ENCODE results near the gene PRR18.

The PRR18 gene

GRCh38 chr6:166305562-166306117 is 2.6 kb downstream of the PRR18 start:
- DNase-seq = no peak

GRCh38 chr6:166304106-166304505 is 4.1 kb downstream of the PRR18 start:
- DNase-seq = no peak

DNA sequence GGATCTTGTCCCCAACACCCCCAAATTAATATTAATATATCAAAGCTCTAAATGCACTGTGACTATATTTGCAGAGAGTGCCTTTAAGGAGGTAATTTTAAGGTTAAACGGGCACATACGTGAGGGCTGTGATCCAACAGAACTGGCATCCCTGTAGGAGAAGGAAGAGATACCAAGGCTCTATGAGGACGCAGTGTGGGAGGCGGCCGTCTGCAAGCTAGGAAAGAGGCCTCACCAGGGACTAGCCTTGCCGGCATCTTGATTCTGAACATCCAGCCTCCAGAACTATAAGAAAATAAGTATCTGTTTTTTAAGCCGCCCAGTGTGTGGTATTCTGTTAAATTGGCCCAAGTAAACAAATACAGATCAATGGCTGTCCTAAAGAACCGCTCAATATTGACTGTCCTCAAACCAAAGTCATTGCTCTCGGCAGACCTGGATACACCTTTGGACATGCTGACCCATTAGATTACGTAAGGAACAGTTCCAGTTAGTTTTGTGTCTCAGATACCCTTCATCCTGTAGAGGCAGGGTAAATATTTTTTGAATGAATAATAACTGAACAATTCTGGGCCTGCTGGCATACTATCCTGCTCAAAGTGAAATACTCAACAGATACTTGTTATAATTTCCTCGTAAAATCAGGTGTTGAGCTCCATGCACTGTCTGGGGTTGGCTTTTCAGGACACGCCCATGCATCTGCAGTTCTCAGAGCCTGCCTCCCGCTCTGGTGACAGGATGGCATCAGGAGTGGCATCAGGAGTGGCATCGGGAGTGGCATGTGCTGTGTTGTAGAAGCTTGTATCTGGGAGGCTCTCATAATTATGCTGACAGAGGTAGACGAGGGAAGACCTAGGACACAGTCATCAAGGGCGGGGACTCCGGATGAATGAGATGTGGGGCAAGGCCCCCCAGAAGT is 6.3 kb downstream of the PRR18 start:
- no peak for DNase-seq

GRCh38 chr6:166300357-166300987 is 7.7 kb downstream of the PRR18 start:
- no peak for DNase-seq

DNA sequence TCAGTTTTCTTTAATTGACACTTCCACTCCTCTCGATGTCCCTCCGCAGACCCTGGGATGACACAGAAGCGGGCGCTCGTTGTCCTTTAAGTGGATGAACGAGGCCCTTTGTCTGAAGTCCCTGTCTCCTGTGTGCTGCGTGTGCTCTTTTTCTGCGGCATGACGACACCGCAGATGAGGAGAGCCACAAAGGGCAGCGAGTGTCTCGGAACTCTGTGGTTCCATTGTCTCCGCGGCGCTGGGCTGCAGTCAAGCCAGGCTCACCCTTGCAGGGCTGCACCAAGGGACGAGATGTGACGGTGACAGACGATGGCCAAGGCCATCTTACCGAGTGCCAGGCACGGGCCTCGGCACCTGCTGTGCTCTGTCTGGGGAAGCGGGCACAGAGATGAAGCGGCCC is 10.6 kb downstream of the PRR18 start:
- no peak for DNase-seq

DNA sequence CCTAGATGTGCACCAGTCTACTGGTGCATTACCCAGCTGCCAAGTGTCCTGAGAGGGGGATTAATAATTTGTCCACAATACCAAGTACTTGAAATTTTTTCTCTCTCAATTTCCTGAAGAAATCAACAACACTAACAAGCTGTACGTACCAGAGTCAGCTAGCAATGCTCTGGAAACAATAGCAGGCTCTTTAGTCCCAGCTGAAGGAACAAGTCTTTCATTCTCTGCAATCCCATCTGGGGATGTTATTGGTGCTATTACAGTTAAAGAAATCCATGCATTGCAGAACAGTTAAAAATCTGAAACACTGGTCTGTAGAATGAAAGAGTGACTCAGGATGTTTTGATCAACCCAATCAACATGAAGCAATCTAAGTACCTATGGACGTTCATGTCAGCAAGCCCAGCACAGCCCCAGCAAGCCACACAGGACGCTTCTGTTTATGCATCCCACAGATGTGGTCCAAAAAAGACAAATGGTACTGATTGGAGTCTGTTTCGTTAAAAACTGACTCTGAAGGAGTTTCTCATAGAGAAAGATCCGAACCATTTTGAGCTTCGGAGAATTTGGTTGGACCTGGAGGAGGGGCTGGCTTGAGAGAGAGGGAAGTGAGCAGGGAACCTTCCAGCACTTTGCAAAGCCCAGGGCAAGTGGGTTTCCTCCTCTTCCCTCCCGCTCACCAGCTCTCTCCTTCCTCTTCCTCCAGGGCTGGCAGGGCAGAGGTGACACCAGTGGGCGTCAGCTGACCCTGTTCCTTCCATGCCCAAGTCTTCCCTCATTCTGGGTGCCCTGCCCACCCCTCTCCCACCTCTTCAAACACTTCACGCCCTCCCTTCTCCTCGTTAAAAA is 11.9 kb downstream of the PRR18 start:
- DNase-seq = no peak

DNA sequence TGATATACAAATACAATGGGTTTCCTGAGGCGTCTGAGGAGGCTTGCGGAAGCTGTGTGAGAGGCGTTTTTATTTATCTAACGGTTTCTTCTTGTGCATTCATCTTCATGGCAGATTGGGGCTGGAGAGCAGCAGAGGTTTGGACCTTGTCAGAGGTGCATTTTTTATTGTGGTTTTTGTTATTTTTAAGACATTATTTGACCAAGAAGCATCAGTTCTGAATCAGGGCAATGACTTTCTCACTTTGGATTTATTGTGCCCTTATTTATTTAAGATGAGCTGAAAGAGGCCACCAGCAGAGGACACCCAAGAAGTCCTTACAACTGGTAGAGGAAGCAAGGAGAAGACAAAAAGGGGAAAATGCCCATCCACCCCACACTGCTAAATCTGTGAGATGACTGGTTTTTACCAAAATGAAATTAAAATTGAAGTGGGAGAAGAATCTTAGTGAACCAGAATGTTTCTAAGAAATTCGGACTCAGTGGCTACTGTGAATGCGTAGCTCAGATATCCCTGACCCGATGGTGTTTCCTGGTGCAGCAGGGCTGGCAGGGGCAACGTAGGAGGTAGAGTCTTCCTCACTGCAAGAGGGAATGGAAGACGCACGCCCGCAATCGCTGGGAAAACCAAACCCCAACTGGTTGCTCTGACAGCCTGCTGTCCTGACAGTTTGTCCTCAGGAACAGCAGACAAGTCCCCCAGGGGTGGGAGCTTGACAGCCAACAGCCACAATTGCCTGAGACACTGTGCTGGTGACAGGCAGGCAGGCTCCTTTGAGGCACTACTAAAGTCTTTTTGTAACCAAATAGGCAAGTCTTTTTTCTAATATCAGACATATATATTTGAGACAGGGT is 14.2 kb downstream of the PRR18 start:
- no peak for DNase-seq

DNA sequence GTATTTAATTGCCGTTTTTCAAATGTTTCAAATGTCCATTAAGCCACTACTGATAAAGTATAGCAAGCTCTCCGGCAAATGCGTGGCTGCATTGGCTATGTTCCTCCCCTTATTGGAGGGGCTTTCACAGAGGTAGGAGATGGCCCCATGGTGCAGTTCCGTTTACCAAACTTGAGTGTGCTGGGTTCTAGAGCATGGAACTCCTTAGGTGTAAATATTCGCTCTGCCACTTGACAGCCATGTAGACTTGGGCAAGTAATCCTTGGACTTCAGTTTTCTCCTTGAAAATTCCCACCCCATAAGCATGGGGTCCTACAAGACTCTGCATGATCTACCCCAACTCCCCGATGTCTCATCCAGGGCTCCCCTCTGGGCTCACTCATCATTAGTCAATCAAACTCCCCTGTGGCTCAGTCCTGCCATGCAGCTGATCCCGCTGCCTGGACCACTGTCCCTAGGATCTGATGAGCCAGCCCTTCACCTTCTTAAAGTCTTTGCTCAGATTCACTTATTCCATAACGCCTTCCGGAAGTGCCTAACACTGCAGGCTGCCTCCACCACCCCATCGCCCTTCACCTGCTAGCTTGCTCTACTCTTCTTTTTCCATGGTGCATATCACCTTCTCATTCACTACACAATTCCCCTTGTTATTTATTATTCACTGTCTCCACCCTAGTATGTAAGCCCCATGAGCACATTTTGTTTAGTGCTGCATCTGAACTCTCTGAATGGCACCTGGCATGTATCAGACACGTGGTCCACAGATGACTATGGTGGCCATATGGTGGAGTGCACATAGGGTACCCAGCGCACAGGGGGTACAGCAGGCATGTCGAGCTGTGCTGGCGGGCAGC is 18.8 kb downstream of the PRR18 start:
- DNase-seq = no peak

GRCh38 chr6:166286839-166287271 is 21.3 kb downstream of the PRR18 start:
- peak; percentile 42 for DNase-seq

- DNase-seq = no peak
These were observed 23.0 kb downstream of the PRR18 start for GRCh38 chr6:166285233-166285632.

GRCh38 chr6:166284640-166285039 is 23.6 kb downstream of the PRR18 start:
- DNase-seq = no peak

DNA sequence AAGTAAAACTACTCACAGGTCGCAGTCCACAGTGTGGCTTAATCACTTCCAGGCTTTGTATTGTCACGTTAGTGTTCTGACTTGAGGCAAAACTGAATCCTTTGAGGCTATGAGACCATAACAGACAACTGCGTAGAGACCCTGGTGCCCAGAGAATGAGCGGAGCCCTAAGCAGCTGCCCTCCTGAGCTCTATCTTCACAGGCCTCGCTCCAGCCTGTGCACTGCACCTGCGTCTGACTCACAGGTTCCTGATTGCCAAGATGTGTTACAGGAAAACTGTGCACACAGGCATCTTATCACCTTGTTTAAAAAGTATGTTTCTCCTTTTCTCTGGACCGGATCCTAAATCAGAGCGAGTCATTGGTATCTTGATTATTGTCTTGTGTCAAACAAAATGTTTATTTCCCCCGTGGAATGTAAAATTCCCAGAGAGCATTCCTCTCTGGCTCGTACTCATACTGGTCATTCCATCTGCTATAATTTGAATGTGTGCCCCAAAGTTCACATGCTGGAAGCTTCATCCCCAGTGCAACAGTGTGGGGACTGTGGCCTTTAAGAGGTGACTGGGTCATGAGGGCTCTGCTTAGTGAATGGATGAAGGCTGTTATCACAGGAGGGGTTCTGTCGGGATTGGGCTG is 25.7 kb downstream of the PRR18 start:
- DNase-seq = no peak

GRCh38 chr6:166281104-166281503 is 27.1 kb downstream of the PRR18 start:
- no peak for DNase-seq

DNA sequence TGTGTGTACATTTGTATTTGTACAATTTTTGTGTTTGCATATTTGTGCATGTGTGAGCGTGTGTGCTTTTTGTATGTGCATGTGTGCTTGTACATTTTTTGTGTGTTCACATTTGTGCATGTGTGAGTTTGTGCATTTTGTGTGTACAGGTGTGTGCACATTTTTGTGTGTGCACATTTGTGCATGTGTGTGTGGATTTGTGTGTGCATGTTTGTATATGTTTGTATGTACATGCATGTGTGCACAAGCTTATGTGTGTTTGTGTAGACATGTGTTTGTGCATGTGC is 28.9 kb downstream of the PRR18 start:
- no peak for DNase-seq

- no peak for DNase-seq
These were observed 29.4 kb downstream of the PRR18 start for GRCh38 chr6:166278579-166279392.

DNA sequence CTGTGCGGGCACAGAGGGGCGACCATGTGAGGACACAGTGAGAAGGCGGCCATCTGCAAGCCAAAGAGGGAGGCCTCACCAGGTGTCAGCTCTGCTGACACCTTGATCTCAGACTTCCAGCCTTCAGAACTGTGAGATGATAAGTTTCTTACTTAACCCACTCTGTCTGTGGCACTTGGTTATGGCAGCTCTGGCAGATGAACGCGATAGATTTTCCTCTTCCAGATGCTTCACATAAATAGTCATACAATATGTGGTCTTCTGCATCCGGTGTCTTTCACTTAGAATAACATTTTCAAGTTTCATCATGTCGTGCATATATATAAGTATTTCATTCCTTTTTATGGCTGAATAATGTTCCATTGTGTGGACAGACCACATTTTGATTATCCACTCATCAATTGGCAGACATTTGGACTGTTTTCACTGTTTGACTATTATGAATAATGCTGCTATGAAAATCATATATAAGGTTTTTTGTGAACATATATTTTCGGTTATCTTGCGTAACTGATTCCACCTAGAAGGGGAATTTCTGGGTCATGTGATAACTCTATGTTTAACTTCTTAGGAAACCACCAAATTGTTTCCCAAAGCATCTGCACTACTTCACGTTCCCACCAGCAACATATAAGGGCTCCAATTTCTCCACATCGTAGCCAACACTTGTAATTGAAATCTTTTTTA is 30.2 kb downstream of the PRR18 start:
- no peak for DNase-seq

DNA sequence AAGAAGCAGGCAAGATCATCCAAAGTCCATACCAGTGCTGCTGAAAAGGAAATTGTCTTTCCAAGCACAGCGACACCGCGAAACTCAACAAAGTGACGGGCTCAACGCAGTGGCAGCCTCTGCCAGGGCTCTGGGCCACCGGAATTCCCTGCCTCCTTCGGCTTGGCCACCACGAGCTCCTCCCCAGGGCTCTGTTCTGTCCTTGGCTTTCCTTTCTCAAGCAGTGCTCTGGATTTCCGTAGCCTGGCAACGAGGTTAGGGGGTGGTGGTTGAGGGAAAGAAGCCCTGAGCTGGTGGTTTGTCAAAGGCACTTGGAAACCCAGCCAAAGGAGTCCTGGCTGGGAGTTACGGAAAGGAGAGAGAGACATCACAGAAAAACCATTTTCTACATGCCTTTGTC is 31.2 kb downstream of the PRR18 start:
- DNase-seq = no peak

DNA sequence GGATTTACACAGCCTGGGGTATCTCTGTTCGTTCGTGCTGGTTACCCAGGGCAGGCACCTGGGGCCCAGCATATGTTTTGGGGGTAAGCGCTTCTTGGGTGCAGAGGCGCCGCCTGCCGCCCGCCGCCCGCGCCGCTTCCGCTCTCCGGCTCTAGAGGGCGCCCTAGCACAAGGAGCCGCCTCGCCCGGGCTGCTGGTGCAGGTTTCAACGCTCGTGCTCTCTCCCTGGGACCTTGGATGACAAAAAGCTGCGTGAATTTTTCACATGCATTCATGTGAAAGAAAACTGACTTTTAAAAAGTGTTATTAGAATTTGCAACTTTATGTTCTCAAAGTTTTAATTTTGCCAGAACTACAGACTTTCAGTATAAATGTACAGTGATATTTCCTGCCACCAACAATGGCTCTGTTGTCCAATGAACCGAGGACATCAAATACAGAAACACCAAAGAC is 32.5 kb downstream of the PRR18 start:
- DNase-seq = no peak

DNA sequence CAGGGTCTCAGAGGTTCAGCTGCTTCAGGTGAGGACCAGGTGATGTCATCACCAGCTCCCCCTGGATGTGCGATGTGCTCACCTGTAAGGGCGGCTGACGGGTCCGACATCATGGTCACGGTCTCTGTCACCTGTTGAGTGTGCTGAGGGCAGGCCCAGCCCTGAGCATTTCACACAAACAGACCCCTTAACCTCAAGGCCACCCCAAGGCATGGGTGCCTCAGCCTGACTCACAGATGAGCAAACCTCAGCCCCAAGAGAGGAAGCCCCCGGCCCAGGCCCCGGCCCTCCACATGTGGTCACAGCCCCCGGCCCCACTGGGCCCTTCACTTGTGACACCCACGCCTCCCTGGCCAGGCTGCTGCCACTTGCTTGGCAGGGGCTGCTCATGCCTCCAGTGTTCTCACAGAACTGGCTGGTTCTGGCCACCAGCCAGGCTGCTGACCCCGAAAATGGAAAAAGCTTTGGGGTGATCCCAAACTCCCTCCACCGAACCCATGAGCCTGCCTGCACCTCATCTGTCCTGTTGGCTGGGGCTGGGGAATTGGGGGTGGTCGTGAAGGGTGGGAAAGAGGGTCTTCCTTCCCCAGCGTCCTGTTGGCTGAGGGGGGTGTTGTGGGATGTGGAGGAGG is 33.3 kb downstream of the PRR18 start:
- DNase-seq = no peak
